HG03432 (cell line): ENCODE measurements around the gene EIF4E.
"Not testable (repeated sequence)": the region's sequence is repeated elsewhere in the genome, so short reads cannot be mapped to it uniquely, and the experiment has no call there.

Experiments
- ATAC-seq: cut with Tn5 transposase; IDR thresholded peaks from one replicate; pipeline ENCODE4 v1.9.1; 2021; ENCODE audit warnings: mild to moderate bottlenecking, moderate library complexity; ENCODE audit not compliant: unreplicated experiment

EIF4E gene

DNA sequence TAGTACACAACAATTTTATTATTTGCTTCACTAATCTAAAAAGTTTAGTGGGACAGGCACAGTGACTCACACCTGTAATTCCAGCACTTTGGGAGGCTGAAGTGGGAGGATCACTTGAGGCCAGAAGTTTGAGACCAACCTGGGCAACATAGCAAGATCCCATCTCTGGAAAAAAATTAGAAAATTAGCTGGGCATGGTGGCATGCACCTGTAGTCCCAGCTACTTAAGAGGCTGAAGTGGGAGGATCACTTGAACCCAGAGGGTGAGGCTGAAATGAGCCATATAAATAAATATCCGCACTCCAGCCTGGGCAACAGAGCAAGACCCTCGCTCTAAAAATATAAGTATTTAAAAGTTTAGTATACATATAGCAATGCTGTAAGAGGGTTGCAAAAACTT is 42.6 kb downstream of the EIF4E start:
- not testable (repeated sequence) for ATAC-seq

GRCh38 chr4:98880884-98881283 is 48.0 kb downstream of the EIF4E start:
- ATAC-seq, result not testable (repeated sequence)

DNA sequence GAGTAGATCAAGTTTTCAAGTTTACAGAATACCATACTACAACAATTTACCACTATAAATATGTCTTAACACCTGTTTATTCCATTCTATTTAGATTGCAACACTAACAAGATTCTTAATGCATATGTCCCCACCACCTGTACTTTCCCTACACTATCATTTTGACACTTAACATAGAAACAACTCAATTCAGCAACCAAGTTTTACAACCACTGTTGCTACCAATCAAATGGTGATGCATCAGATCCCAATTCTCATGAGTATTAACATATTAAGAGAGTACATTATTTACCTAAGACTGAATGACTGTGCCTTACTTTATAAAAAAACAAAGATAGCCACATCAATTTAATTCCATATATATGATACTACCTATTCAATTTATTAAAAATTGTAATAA is 49.4 kb downstream of the EIF4E start:
- ATAC-seq, result no peak

DNA sequence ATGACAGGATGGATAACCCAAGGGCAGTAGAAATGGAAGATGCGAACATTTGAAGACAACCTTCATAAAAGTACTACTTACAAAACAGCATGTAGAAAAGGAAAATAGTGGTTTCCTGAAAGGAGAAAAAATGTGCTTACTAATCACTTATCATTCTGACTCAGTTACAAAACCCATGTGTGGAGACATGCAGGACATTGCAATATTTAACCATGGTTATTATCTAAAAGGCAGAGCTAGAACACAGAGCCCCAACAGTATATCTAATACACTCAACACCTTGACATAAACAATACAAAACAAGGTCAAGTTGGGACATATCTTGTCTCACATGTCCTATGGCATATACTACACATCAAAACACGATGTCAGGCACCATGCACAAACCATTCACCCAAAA is 55.9 kb downstream of the EIF4E start:
- ATAC-seq, result no peak

GRCh38 chr4:98872120-98872906 is 56.6 kb downstream of the EIF4E start:
- ATAC-seq, result not testable (repeated sequence)

DNA sequence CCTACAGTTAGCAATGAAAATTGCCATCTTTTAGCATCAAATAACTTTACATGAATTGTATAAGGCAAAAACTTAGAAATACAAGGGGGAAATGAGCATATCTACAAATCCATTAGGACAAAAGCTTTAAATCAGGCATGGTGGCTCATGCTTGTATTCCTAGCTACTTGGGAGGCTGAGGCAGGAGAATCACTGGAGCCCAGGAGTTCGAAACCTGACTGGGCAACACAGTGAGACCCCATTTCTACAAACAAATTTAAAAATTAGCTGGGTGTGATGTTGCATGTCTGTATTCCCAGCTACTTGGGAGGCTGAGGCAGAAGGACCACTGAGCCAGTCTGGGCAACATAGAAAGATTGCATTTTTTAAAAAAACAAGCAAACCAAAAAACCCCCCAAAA is 61.3 kb downstream of the EIF4E start:
- ATAC-seq, result no peak

- ATAC-seq, result no peak
These were observed 63.9 kb downstream of the EIF4E start for GRCh38 chr4:98865059-98865458.

DNA sequence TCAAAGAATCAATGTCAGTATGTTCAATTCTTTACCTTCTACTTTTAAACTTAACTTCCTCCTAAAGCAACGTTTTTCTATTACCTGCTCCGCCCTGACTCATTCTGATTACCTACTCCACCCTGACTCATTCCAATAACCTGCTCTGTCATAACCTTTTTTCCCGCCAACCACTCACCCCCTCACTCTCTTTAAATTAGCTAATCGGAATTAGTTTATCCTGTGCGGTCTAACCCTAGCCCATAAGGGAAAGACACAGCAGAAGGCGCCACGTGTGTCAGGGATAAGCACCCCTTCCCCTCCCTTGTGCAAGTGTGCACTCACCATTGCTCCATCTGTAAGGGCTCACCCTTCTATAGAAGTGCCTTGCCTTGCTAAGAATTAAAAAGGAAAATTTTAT is 64.4 kb downstream of the EIF4E start:
- no peak for ATAC-seq

- no peak for ATAC-seq
These were observed 66.6 kb downstream of the EIF4E start for GRCh38 chr4:98862371-98862770.

DNA sequence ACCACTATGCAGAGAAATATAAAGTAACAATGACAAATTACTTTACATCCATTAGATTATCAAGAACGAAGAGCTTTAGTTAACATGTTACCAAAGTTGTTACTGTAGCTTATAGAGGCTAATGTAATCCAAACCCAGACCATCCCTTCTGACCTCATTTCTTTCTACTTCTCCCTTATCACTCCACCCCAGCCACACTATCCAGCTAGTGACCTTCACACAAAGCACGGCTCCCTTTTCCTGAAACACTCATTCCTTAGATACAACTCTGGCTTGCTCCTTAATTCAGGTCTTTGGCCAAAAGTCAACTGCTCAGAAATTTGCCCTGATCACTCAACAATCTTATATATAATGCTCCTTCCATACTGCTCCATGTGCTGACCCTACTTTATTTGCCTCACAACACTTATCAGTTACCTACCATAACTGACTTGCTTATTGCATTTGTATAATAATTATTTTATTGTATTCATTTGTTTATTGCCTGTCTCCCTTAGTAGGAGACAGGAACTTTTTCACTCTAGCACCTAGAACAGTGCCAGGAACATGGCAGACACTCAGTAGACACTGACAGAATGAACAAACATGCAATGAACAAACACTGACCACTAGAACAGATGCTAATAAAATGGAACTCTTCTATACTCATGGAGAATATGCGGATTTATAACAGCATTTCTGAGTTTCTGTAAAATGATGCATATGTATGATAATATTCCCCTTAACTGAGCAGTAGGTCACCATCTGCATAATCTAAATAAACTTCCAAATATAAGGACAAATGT is 67.6 kb downstream of the EIF4E start:
- ATAC-seq, result no peak

GRCh38 chr4:98851806-98852205 is 77.1 kb downstream of the EIF4E start:
- ATAC-seq, result no peak

- ATAC-seq, result no peak
These were observed 78.0 kb downstream of the EIF4E start for GRCh38 chr4:98850937-98851336.

GRCh38 chr4:98848448-98848847 is 80.5 kb downstream of the EIF4E start:
- ATAC-seq, result no peak

- ATAC-seq, result no peak
These were observed 83.0 kb downstream of the EIF4E start for GRCh38 chr4:98845960-98846359.

DNA sequence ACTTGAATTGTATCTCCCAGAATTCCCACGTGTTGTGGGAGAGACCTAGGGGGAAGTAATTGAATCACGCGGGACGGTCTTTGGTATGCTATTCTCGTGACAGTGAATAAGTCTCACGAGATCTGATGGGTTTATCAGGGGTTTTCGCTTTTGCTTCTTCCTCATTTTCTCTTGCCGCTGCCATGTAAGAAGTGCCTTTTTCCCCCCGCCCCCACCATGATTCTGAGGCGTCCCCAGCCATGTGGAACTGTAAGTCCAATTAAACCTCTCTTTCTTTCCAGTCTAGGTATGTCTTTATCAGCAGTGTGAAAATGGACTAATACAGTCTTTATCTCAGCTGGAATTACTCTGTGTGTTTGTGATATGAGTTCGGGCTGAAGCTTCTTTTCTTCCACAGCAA is 86.0 kb downstream of the EIF4E start:
- not testable (repeated sequence) for ATAC-seq

DNA sequence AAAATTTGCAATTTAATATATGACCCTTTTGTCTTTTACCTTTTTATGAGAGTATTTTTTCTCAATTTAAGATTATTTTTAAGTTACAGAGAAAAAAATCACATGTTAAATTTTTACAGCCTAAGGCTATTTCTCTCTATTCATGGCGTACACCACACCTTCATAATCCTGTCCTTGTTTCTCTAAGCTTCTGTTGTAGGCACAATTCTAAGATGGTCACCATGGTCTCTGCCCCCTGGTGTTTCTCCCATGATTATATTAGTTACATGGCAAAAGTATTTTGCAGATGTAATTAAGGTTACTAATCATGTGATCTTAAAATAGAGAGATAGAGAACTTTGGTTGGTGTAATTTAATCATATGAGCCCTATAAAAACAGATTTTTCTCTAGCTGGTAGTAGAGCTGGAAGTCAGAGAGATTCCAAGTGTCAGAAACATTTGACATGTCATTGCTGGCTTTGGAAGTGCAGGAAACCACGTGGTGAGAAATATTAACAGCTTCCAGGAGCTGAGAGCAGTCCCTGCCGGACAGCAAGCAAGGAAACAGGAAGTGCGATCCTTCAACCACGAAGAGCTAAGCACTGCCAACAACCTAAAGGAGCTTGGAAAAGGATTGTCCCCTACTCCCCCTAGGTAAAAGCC is 89.8 kb downstream of the EIF4E start:
- no peak for ATAC-seq

- no peak for ATAC-seq
These were observed 90.4 kb downstream of the EIF4E start for GRCh38 chr4:98838531-98838930.

DNA sequence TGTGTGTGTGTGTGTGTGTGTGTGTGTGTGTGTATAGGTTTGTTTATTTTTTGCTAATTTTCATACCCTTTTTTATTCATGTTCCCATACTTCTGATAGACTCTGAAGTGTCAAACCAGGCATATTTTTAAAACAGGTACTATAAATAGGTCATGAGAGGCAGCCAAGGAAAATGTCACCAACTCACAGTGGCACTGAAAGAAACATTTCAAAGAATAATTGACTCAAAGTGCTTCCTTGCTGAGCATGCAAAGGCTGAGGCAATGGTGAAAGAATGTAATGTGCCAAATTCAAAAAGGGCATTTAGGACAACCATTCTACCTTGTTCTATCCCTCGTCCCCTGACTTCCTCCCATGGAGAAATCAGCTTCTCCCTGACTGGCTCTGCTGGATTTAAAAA is 95.5 kb downstream of the EIF4E start:
- no peak for ATAC-seq

DNA sequence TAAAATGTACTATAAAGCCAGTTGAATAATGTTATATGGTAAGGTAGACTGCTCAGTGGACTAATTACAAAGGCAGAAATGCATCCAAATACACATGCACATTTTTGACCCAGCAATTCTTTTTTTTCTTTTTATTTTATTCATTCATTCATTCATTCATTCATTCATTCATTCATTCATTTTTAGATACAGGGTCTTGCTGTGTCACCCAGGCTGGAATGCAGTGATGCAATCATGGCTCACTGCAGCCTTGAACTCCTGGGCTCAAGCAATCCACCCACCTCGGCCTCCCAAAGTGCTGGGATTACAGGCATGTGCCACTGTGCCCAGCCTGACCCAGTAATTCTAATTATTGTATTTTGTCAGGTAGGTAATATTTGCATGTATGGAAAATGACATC is 97.9 kb downstream of the EIF4E start:
- ATAC-seq, result not testable (repeated sequence)
